ENCODE measurements around the gene GPR32.
"Not testable (repeated sequence)": the region's sequence is repeated elsewhere in the genome, so short reads cannot be mapped to it uniquely, and the experiment has no call there.

Gene GPR32

DNA sequence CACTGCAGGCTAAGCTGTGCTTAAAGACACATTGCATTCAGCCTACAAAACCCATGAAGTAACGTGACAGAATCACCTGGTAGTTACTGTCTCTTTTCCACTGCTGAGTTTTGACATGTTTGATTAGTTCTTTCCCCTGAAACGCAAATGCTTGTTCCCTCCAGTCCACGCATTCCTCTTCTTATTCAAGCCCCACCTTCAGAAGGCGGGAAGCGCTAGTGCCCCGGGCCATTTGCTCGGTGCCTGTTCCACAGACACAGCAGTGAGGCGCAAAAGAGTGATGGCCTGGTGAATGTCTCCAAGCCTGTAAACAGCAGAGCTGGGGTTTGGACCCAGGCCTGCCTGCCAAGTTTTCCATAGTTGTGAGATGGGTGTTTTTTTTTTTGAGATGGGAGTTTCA, 30.8 kb downstream of the GPR32 start:
- no peak for DNase-seq (ENCODE audit: low spot score)

DNA sequence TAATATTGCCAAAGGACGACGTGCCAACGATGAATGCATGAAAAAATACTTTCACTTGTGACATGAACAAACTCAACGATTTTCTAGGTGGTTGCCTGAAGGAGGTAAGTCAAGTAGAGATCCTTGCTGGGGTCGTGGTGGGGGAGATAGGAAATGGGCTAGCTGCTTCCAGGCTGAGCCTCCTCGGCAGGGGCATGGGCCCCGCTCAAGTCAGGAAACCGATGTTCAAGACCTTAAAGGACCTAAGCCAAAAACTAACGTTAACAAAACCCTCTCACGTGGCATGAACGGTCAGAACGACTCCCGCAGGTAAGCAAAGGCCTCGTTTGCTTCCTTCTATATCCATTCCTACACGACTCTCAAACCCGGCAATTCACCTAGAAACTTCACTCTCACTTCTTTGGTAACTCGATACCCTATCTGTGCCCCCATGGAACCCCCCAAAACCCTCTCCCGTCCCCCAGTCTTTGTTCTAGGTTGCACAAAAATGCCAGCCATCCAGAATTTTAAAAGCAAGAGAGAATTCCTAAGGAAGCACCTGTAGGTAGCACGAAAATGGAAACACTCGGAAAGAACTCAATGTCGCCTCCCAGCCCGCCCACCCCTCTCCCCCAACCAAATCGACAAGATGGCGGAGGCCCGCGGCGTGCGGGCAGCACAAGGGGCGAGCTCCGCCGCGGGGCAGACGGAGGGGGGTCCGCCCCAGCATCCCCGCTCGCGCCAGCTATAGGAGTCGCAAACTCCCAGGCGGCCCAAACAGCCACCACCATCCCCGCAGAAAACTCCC, 33.6 kb downstream of the GPR32 start:
- peak; percentile 15 for DNase-seq (ENCODE audit: low spot score)

DNA sequence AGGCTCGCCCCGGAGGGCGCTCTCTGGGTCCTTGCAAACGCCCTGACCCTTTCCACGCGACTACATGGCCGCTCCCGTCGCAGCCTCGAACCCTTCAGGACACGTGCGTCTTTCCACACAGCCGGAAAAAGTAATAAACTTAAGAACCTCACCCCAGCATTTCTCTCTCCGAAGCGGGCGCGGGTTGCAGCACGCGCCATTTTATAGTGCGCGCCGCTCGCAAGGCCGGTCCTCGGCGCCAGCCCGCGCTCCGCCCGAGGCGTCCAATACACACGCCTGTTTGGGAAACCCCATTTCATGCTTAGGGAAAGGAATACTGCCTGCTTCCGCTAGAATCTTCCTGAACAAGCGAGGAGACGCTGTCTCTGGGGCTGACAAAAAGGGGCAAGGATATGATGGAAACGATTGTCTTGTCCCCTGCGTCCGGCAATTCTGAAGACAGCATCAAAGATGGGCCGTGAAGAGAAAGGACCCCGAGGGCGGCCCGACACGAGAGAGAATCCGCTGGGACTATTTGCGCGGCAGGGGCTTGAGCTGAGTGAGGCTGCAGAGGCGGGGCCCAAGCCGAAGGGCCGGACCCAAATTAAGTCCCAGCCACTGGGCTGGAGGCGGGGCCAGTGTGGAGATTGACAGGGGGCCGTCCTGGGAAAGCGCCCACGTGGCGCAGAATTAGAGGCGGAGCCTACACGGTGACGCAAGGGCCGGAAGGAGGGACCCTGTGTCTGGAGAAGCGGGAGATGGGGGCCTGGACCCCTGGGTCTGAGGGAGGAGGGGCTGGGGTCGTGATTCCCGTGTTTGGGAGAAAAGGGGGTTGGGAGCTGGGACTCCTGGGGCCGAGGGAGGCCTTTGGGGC, 34.4 kb downstream of the GPR32 start:
- DNase-seq (ENCODE audit: low spot score) = peak; percentile 96

DNA sequence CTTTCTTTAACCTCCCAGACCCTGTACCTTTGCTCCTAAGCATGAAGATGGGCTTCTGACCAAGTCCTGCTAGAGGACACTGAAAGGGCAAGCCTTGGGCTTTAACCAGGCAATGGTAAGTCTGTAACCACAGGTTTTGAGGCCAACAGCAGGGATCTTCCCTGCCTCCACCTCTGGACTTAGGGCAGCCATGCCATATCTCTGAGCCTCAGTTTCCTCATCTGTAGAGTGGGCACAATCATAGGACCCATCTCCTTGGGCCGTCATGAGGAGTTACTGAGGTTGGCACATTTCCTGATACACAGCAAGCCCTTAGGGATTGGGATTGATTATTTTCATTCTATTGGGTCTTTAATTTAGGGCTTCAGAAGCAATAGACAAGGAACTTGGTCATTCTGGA, 38.6 kb downstream of the GPR32 start:
- DNase-seq (ENCODE audit: low spot score) = no peak

DNA sequence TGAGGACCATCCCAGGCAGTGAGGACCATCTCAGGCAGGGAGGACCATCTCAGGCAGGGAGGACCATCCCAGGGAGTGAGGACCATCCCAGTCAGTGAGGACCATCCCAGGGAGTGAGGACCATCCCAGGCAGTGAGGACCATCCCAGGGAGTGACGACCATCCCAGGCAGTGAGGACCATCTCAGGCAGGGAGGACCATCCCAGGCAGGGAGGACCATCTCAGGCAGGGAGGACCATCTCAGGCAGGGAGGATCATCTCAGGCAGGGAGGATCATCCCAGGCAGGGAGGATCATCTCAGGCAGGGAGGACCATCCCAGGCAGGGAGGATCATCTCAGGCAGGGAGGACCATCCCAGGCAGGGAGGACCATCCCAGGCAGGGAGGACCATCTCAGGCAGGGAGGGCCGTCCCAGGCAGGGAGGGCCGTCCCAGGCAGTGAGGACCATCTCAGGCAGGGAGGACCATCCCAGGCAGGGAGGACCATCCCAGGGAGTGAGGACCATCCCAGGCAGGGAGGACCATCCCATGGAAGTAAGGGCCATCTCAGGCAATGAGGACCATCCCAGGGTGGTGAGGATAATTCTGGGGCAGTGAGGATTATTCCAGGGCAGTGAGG, 41.5 kb downstream of the GPR32 start:
- not testable (repeated sequence) for DNase-seq (ENCODE audit: low spot score)

DNA sequence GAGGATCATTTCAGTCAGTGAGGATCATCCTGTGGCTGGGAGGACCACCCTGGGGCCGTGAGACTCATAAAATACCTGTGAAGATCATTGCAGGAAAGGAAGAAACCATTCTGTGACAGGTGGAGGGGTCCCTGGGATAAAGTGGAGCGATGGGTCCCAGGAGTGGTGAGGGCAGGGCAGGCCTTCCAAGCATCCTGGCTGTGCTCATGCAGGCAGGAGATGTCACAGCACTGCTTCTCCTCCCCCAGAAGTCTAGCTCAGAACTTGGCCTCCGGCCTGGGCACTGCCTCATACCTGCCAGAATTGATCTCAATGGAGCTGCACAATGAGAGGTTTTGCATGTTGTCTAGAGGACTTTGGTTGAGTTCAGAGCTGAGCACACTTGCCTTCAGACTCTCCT, 42.2 kb downstream of the GPR32 start:
- DNase-seq (ENCODE audit: low spot score) = no peak

DNA sequence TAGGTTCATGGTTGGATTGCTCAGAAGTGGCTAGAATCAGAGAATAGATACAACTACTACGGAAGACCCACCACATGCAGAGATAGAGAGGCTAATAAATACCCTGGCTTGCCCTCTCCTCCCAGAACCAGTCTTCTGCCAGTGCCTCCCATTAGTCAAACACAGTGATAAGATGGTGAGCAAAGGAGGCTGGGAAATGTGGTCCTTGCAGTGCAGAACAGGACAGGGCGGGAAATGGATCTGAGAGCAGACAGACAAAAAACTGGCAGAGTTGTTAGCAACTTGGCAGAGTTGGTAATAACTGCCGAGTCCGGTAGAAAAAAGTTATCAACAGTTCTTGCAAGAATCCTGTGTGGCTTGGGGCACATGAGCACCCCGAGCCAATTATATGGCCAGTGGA, 44.6 kb downstream of the GPR32 start:
- DNase-seq (ENCODE audit: low spot score) = no peak

DNA sequence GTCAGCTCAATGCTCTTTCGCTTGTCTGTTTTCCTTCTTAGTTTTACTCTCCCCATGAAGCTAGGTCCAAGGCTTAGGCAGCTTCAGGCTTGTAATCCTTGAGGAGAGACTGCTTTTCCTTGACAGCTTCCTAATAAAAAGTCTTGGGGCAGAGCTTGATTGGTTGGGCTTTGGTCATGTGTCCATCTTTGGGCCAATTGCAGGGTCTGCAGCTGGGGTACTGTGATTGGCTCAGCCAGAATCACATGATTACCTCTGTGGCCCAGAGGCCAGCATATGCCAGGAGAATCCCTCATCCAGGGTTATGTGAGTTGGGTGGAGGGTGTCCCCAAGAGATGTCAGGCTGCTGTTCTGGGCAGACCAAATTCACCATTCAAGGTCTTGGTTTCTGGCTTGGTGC, 45.2 kb downstream of the GPR32 start:
- no peak for DNase-seq (ENCODE audit: low spot score)

DNA sequence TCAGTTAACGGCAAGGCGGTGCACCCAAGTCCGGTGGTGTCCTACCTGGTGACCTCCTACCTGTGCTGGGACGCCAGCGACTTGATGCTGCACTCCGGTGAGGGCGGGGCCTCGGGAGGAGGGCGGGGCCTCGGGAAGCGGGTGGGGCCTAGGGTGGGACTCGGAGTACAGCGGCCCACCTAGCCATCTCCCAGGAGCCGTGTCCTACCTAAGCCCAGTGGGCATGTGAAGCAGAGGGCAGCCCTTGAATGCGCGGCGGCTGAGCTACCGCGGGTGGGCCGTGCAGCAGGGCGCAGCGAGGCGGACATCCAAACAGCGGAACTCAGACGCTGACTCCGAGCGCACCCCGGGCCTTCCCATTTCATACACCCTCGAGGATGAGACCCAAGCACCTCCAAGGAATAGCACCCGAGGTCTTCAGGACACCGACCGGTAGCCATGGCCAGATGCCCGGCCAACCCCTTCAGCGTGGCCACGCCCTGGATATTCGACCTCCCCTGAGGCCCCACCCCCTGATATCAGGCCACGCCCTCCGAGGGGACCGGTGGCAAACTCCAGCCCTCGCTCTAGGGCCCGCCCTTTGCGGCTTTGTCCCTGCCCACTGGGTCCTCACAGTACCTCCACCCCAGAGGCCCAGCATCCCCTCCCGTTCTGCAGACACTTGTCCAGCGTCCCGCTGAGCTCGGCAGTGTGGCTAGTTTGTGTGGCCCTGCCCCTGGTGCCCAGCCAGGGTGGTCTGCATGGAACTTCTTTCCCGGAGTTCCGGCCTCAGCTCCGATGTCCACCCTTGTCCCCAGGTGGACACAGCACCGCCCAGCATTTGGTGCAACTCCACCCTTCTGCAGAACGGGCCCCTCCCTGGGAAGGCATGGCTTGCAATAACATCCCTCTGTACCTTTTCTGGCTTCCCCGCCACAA, 47.9 kb downstream of the GPR32 start:
- DNase-seq (ENCODE audit: low spot score) = peak; percentile 54

DNA sequence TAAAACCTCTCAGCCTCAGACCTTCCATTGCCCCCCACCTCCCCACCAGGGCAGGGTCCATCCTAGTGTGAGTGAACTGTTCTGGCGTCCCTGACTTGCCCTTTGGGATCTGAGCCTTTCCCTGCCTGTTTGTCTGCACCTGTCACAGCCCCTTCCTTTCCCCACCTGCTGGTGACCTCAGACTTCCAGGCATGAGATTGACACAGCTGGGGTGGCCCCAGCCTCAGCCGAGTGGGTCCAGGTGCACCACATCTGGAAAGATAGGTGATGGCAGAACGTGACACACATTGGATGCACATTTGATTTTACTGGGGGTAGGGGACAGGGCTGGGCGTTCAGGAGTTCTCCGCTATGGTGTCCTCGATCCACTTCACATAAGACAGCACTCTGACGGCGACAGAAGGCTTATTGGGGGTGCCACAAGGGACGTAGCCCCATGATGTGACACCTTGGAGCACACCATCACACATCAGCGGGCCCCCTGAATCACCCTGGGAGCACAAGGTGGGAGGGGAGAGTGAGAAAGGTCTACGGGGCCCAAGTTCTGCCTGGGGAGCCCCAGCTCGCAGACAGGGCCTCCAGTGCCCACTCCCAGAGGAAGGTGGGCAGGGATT, 48.7 kb downstream of the GPR32 start:
- no peak for DNase-seq (ENCODE audit: low spot score)

DNA sequence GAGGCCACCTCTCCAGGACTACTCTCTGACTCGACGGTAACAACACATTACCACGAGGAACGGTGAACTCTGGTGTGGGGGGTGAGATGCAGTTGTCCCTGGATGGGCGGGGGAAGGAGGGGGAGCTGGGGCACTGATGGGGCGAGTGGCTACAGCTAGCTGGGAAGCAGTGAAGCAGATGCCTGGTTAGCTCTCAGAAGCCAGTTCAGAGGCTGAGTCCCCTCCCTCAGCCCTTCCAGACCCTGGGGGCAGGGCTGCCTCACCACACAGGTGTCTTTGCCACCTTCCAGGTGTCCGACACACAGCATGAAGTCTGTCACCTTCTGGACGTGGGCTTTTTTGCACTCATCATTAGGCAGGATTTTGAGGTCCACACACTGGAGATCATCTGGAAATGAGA, 49.4 kb downstream of the GPR32 start:
- DNase-seq (ENCODE audit: low spot score) = no peak

DNA sequence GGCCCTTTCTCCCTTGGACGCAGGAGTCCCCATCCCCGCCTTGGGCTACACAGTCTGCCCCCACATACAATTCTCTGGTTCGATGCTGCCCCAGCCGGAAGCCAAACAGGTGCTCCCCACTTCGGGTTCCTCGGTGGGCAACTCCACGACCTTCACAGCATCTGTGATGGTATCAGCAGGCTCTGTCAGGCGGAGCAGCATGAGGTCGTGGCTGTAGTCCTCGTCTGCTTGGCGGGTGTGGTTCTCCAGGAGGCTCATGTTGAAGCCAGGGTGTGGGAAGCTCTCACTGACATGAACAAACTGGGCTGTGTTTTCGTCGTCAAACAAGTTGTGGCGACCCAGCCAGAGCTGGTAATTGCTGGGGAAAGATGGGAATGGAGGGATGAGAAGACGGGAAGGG, 49.8 kb downstream of the GPR32 start:
- DNase-seq (ENCODE audit: low spot score) = no peak

DNA sequence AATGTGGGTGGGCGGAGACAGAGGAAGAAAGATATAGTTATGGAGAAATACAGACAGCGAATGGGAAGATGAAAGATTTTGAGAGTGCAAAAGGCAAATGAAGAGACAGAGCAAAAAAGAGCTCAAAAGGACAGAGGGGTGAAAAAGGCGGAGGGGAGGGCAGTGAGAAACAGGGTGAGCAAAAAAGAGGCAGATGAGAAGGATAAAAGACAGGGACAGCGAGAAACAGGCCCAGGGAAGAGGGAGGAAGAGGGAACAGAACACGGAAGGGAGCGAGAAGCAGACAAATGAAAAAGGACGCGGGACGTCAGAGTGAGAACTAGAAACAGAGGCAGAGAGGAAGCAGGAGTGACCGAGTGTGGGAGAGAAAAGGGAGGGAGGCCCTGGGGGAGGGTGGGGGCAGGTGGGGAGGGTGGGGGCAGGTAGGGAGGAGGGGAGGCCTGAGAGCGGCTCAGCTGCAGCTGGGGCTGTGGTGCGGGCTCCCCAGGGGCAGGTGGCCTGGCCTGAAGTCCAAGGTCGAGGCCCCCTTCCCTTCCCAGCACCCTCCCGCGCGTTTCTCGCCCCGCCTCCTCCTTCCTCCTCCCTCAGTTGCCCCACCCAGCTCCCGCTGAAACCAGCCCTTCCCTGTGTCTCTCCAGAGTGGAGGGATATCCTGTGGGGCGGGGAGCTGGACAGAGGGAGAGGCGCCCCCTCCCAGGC, 50.4 kb downstream of the GPR32 start:
- no peak for DNase-seq (ENCODE audit: low spot score)

DNA sequence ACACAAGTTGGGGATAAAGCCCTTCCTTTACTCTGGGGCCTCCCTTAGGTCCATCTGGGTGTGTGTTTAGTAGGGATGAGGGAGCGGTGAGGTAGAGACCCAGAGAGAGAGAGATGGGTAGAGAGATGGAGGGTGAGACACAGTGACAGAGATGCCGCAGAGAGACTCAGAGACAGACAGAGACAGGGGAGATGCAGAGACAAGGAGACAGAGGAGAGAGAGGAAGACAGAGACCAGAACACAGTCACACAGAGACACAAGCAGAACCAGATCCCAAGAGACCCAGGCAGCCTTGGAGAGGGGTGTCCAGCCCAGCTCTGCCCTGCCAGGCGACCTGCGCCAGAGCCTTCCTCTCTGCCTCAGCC, 51.0 kb downstream of the GPR32 start:
- no peak for DNase-seq (ENCODE audit: low spot score)

Measured in hematopoietic multipotent progenitor cell treated with erythropoietin and hydrocortisone succinate and interleukin-3 and kit ligand, for 15 days (in vitro differentiated cells).